Endothelial cell of umbilical vein (primary cell): ENCODE results near the gene FHIT. TPM values are rescaled to one million over a fixed set of nuclear protein-coding genes. Genes with fewer than 3 reads are reported as not detected.

Experiments used
- BruUV-seq: library from RNA; stranded (reverse); fragments of 400-500 nt; replicated peaks from 2 replicates; lab custom pipeline; 2021; lab: Mats Ljungman, UMichigan
- CTCF ChIA-PET: fragments of 300-600, 350-600 bp; sonication (Branson Sonifier 250); formaldehyde crosslinking; loops from one replicate; lab custom pipeline; 2021; ENCODE audit warnings: antibody characterized with exemption, inconsistent platforms; lab: Charles Lee
- POLR2A ChIA-PET: fragments of 300-600, 350-600 bp; sonication (Branson Sonifier 250); formaldehyde crosslinking; loops from one replicate; lab custom pipeline; 2021; ENCODE audit warnings: antibody characterized with exemption, inconsistent platforms; lab: Charles Lee
- DNase-seq: peaks from one replicate; pipeline ENCODE4 v3.0.0-alpha.2; 2011; ENCODE audit warnings: low read depth, low spot score
- FAIRE-seq: peaks from 2 replicates; lab custom pipeline; 2011; peaks lifted over from hg19 to GRCh38; lab: Jason Lieb, UNC
- H2AFZ ChIP-seq: 2 replicates; pipeline ENCODE4 v1.6.0; 2012; ENCODE audit warnings: low read depth, low read length, control low read depth, inconsistent platforms
- H3K27ac ChIP-seq: 2 replicates; pipeline ENCODE4 v1.5.1; 2011; ENCODE audit warnings: low read depth, mild to moderate bottlenecking, control low read depth, low read length, moderate library complexity; ENCODE audit not compliant: insufficient read depth
- H3K27me3 ChIP-seq, 2 experiments: 2 replicates each; pipeline versions ENCODE4 v1.6.0 to v1.6.1; 2011; ENCODE audit warnings: low read length in 2 of 2, mixed read lengths in 1 of 2; ENCODE audit not compliant: control insufficient read depth in 2 of 2, insufficient read depth in 2 of 2
- H3K36me3 ChIP-seq, 2 experiments: 2 replicates in 1 of 2; 3 replicates in 1 of 2; pipeline ENCODE4 v1.5.1; 2011; ENCODE audit warnings: low read length in 2 of 2, mild to moderate bottlenecking in 1 of 2, moderate library complexity in 1 of 2; ENCODE audit not compliant: control insufficient read depth in 2 of 2, insufficient read depth in 2 of 2; ENCODE audit errors: extremely low read depth in 1 of 2
- H3K4me1 ChIP-seq: 3 replicates; pipeline ENCODE4 v1.5.1; 2011; ENCODE audit warnings: mild to moderate bottlenecking, low read length; ENCODE audit not compliant: control insufficient read depth, insufficient read depth; ENCODE audit errors: extremely low read depth
- H3K4me2 ChIP-seq: 2 replicates; pipeline ENCODE4 v1.6.1; 2011; ENCODE audit warnings: low read length, control low read depth, mixed read lengths; ENCODE audit not compliant: insufficient read depth
- H3K4me3 ChIP-seq, 3 experiments: fragments of 200-600 bp in 1 of 3; sonication (generic), shearing (Covaris generic) in 1 of 3; replicated peaks in 1 of 3; 2 replicates each; pipeline ENCODE4 v1.5.1; 2011 to 2016; ENCODE audit warnings: control low read depth in 3 of 3, low read length in 3 of 3, mild to moderate bottlenecking in 2 of 3, inconsistent platforms in 1 of 3, low read depth in 1 of 3, moderate library complexity in 1 of 3; ENCODE audit not compliant: insufficient read depth in 1 of 3
- H3K79me2 ChIP-seq: 2 replicates; pipeline ENCODE4 v1.6.0; 2012; ENCODE audit warnings: low read length, inconsistent platforms; ENCODE audit not compliant: control insufficient read depth, insufficient read depth
- H3K9ac ChIP-seq: replicated peaks from 2 replicates; pipeline ENCODE3; 2011; ENCODE audit warnings: low read length, control low read depth; ENCODE audit not compliant: insufficient read depth; ENCODE audit errors: extremely low read depth
- H3K9me1 ChIP-seq: replicated peaks from 3 replicates; pipeline ENCODE4 v1.6.0; 2011; ENCODE audit warnings: mild to moderate bottlenecking, low read length; ENCODE audit not compliant: control insufficient read depth, insufficient read depth; ENCODE audit errors: extremely low read depth
- H3K9me3 ChIP-seq: replicated peaks from 2 replicates; pipeline ENCODE4 v1.5.1; 2012; ENCODE audit warnings: low read length, inconsistent platforms; ENCODE audit not compliant: control insufficient read depth, insufficient read depth
- H4K20me1 ChIP-seq: replicated peaks from 2 replicates; pipeline ENCODE3; 2011; ENCODE audit warnings: mild to moderate bottlenecking, low read length; ENCODE audit not compliant: control insufficient read depth, insufficient read depth; ENCODE audit errors: extremely low read depth
- CTCF ChIP-seq, 2 donors: IDR thresholded peaks; 1 replicate in 1 of 2; 2 replicates in 1 of 2; pipeline ENCODE4 v1.5.1; 2011; ENCODE audit warnings: low read length in 2 of 2, mild to moderate bottlenecking in 2 of 2, moderate library complexity in 2 of 2, control low read depth in 1 of 2, inconsistent platforms in 1 of 2, low read depth in 1 of 2; ENCODE audit not compliant: insufficient read depth in 1 of 2; ENCODE audit errors: extremely low read depth in 1 of 2
- EZH2 ChIP-seq: IDR thresholded peaks from 2 replicates; pipeline ENCODE4 v1.6.1; 2012; ENCODE audit warnings: borderline replicate concordance, low read depth, mild to moderate bottlenecking, moderate library complexity, low read length, inconsistent platforms; ENCODE audit not compliant: severe bottlenecking
- FOS ChIP-seq: IDR thresholded peaks from 2 replicates; pipeline ENCODE4 v1.6.1; 2011; ENCODE audit warnings: mild to moderate bottlenecking, low read length, moderate library complexity, borderline replicate concordance; ENCODE audit not compliant: insufficient read depth
- GATA2 ChIP-seq: IDR thresholded peaks from 2 replicates; pipeline ENCODE4 v1.7.0; 2011; ENCODE audit warnings: low read depth, mild to moderate bottlenecking, moderate library complexity, mixed read lengths, low read length; ENCODE audit not compliant: insufficient read length, insufficient read depth
- JUN ChIP-seq: IDR thresholded peaks from 2 replicates; pipeline ENCODE4 v1.6.1; 2011; ENCODE audit warnings: borderline replicate concordance, low read depth; ENCODE audit not compliant: insufficient read length, insufficient read depth
- MAX ChIP-seq: IDR thresholded peaks from 2 replicates; pipeline ENCODE4 v1.6.1; 2011; ENCODE audit not compliant: insufficient read depth, insufficient read length
- MYC ChIP-seq: IDR thresholded peaks from one replicate; pipeline ENCODE4 v1.6.1; 2011; ENCODE audit warnings: mild to moderate bottlenecking, low read depth, low read length
- POLR2A ChIP-seq: IDR thresholded peaks from 2 replicates; pipeline ENCODE4 v1.6.1; 2012; ENCODE audit warnings: low read depth, mild to moderate bottlenecking, control low read depth, low read length
- POLR2AphosphoS5 ChIP-seq: IDR thresholded peaks from 2 replicates; pipeline ENCODE4 v1.6.1; 2012; ENCODE audit warnings: low read depth, mild to moderate bottlenecking, control low read depth, low read length, moderate library complexity; ENCODE audit not compliant: insufficient read depth
- dilution Hi-C: fragments of 300-500 bp; cut with MboI; formaldehyde crosslinking; loops from one replicate; pipeline ENCODE4 v1.15.0; 2019; ENCODE audit warnings: low sequenced_read_pairs; ENCODE audit not compliant: extremely low pct_ligation_motif_present
- intact Hi-C: fragments of 100-400 bp; cut with micrococcal nuclease; formaldehyde crosslinking; loops from one replicate; pipeline ENCODE4 v1.10.0; 2022
- polyA plus RNA-seq, 4 experiments: library from polyadenylated mRNA; depleted of rRNA in 3 of 4; stranded (reverse) in 3 of 4; unstranded in 1 of 4; fragments of >200 nt; gene quantifications; 2 replicates each; pipeline versions ENCODE4 v1.2.1 to v1.2.3, GENCODE V29; 2011 to 2012; ENCODE audit warnings: missing spikeins in 1 of 4
- total RNA-seq: library from RNA; stranded (reverse); gene quantifications from 2 replicates; pipeline ENCODE4 v1.2.3, GENCODE V29; 2021

Gene FHIT
- total and polyA plus RNA-seq, 2 donors (not counting 3 experiments of a cell fraction or from before 2014, with no cell fraction given) = 0.47 to 2.2 TPM

- no peaks in the 10 kb centered on the region for H3K9me1 ChIP-seq
- ChIA-PET POLR2A (no interaction called here), CTCF (no interaction called here)
- no TSS peak for BruUV-seq
- H3K36me3 ChIP-seq = no peaks in the 10 kb centered on the region
- no peak overlapping the region for H3K9ac ChIP-seq
- H2AFZ ChIP-seq = no peak overlapping the region
- no peak for DNase-seq
- TF ChIP-seq GATA2 (no peak), EZH2 (no peak), FOS (no peak), POLR2A (no peak), POLR2AphosphoS5 (no peak), CTCF (IDR thresholded peaks at IDR 0.05; ENCODE audit: extremely low read depth in 1 of 2, insufficient read depth in 1 of 2, low read depth in 1 of 2, low read length in 2 of 2) (no peak), MAX (no peak), MYC (no peak), JUN (no peak)
- H4K20me1 ChIP-seq = no peaks in the 10 kb centered on the region
- H3K4me2 ChIP-seq = no peak overlapping the region
- dilution Hi-C loops (no loop called here), intact Hi-C loops (no loop called here)
- H3K27me3 ChIP-seq = no peaks in the 10 kb centered on the region
- no peaks in the 10 kb centered on the region for H3K4me1 ChIP-seq
- H3K27ac ChIP-seq = no peak overlapping the region
- H3K79me2 ChIP-seq = no peaks in the 10 kb centered on the region
- H3K9me3 ChIP-seq = no peaks in the 10 kb centered on the region
- FAIRE-seq = no peak
- no peak overlapping the region for H3K4me3 ChIP-seq
Measured at GRCh38 chr3:59880717-59881116, 1370.5 kb downstream of the FHIT start.
